Measurements from ENCODE around the gene WBP11. TPM values are rescaled to one million over a fixed set of nuclear protein-coding genes. Genes with fewer than 3 reads are reported as not detected.

Gene WBP11
- total RNA-seq, 3 donors from 2014 or later (not counting 1 experiment from before 2014, with no cell fraction given): 130 to 159 (median 134) TPM

GRCh38 chr12:14824012-14824634, 20.8 kb upstream of the WBP11 start:
- H3K27me3 ChIP-seq (ENCODE audit: control insufficient read depth, insufficient read depth, low read length): no peaks in the 10 kb centered on the region
- H3K4me3 ChIP-seq (ENCODE audit: low read length): no peak overlapping the region
- no peak for TF ChIP-seq CTCF (IDR thresholded peaks at IDR 0.05)
- H3K36me3 Mint-ChIP-seq: no peaks in the 10 kb centered on the region
- H3K9me3 Mint-ChIP-seq: no peaks in the 10 kb centered on the region
- H3K4me1 ChIP-seq (ENCODE audit: control insufficient read depth, insufficient read depth, low read length): no peaks in the 10 kb centered on the region
- no CpG with 5 or more reads among the region's 1 CpG for WGBS (ENCODE audit: insufficient coverage)
- intact Hi-C loops (cut with micrococcal nuclease): no loop called here
- H3K4me3 Mint-ChIP-seq: no peak overlapping the region
- peaks cover 10 to 20% of the 10 kb centered on the region in 2 donors for H3K27me3 Mint-ChIP-seq (ENCODE audit: low read depth in 2 of 2)
- H3K9me3 ChIP-seq (ENCODE audit: control insufficient read depth, insufficient read depth, low read length): no peaks in the 10 kb centered on the region
- no peak for DNase-seq
- H3K36me3 ChIP-seq (ENCODE audit: control insufficient read depth, insufficient read depth, low read length): no peaks in the 10 kb centered on the region
- H3K27ac Mint-ChIP-seq: no peak overlapping the region
- no peak overlapping the region for H3K27ac ChIP-seq (ENCODE audit: low read length)
- ATAC-seq: no peak
- no peaks in the 10 kb centered on the region for H3K4me1 Mint-ChIP-seq

GRCh38 chr12:14814014-14814413, 10.7 kb upstream of the WBP11 start, which contains the start of gene SMCO3:
TSS of gene SMCO3 (minus strand) at chr12:14814182. CDS start at chr12:14806680, 7,502 bp downstream.
- Mint-ChIP-seq H3K27ac (no peak within 1 kb of the TSS), H3K4me1 (no peaks in the 10 kb centered on the region), H3K9me3 (no peaks in the 10 kb centered on the region), H3K4me3 (no peak within 1 kb of the TSS), H3K36me3 (no peaks in the 10 kb centered on the region), H3K27me3 (ENCODE audit: low read depth in 2 of 2) (peaks cover 18 to 31% of the 10 kb centered on the region in 2 donors)
- Histone ChIP-seq H3K36me3 (ENCODE audit: control insufficient read depth, insufficient read depth, low read length) (no peaks in the 10 kb centered on the region), H3K27me3 (ENCODE audit: control insufficient read depth, insufficient read depth, low read length) (no peaks in the 10 kb centered on the region), H3K4me1 (ENCODE audit: control insufficient read depth, insufficient read depth, low read length) (no peaks in the 10 kb centered on the region), H3K27ac (ENCODE audit: low read length) (no peak within 1 kb of the TSS), H3K4me3 (ENCODE audit: low read length) (no peak within 1 kb of the TSS), H3K9me3 (ENCODE audit: control insufficient read depth, insufficient read depth, low read length) (no peaks in the 10 kb centered on the region)
- 86% methylated on average over 1 of the region's 3 CpGs for WGBS (ENCODE audit: insufficient coverage)
- no peak for TF ChIP-seq CTCF (IDR thresholded peaks at IDR 0.05)
- intact Hi-C loops (cut with micrococcal nuclease): no loop called here
- DNase-seq (no peak), ATAC-seq (no peak)

- H3K27me3 Mint-ChIP-seq (ENCODE audit: low read depth in 2 of 2): peaks cover 11 to 13% of the 10 kb centered on the region in 2 donors
- Histone ChIP-seq H3K4me3 (ENCODE audit: low read length) (no peak overlapping the region), H3K27ac (ENCODE audit: low read length) (no peak overlapping the region), H3K9me3 (ENCODE audit: control insufficient read depth, insufficient read depth, low read length) (no peaks in the 10 kb centered on the region), H3K27me3 (ENCODE audit: control insufficient read depth, insufficient read depth, low read length) (no peaks in the 10 kb centered on the region), H3K4me1 (ENCODE audit: control insufficient read depth, insufficient read depth, low read length) (no peaks in the 10 kb centered on the region), H3K36me3 (ENCODE audit: control insufficient read depth, insufficient read depth, low read length) (no peaks in the 10 kb centered on the region)
- no peak for ATAC-seq
- no peaks in the 10 kb centered on the region for H3K4me1 Mint-ChIP-seq
- no peak overlapping the region for H3K27ac Mint-ChIP-seq
- no peaks in the 10 kb centered on the region for H3K36me3 Mint-ChIP-seq
- no peak for DNase-seq
- intact Hi-C loops (cut with micrococcal nuclease): no loop called here
- H3K4me3 Mint-ChIP-seq: no peak overlapping the region
- 100% methylated on average over 2 of the region's 2 CpGs for WGBS (ENCODE audit: insufficient coverage)
- TF ChIP-seq CTCF (IDR thresholded peaks at IDR 0.05): no peak
- no peaks in the 10 kb centered on the region for H3K9me3 Mint-ChIP-seq
Measured at GRCh38 chr12:14811486-14811885, 8.2 kb upstream of the WBP11 start.

All from natural killer cell (primary cell).